HepG2 (cell line): ENCODE measurements around the gene GPR173. TPM values are rescaled to one million over a fixed set of nuclear protein-coding genes. Genes with fewer than 3 reads are reported as not detected.

Source experiments
- ATAC-seq: fragments of 200-7000 bp; cut with Tn5 transposase; 3 replicates; pipeline ENCODE4 v1.9.1; 2020; ENCODE audit warnings: mild to moderate bottlenecking, moderate library complexity
- BruUV-seq: library from RNA; stranded (reverse); fragments of 400-500 nt; replicated peaks from 2 replicates; lab custom pipeline; 2021; lab: Mats Ljungman, UMichigan
- CTCF ChIA-PET: fragments of 300-600 bp; formaldehyde crosslinking; extraction: SDS; loops from one replicate; lab custom pipeline; 2021; ENCODE audit warnings: low total read pairs, inconsistent platforms, low intra/inter-chr PET ratio; lab: Yijun Ruan, JAX
- POLR2A ChIA-PET: fragments of 350-600 bp; sonication (Branson Sonifier 250); formaldehyde crosslinking; loops from one replicate; lab custom pipeline; 2020; ENCODE audit warnings: antibody characterized with exemption, inconsistent platforms; lab: Yijun Ruan, JAX
- DNase-seq: peaks from one replicate; pipeline ENCODE4 v3.0.0-alpha.2; 2015; ENCODE audit warnings: low spot score
- FAIRE-seq: peaks from 3 replicates; lab custom pipeline; 2011; peaks lifted over from hg19 to GRCh38; lab: Jason Lieb, UNC
- H2AFZ ChIP-seq: one replicate; pipeline ENCODE4 v1.6.1; 2011; ENCODE audit warnings: low read length, inconsistent platforms
- H3K27ac ChIP-seq: fragments of 300-600 bp; 3 replicates; pipeline ENCODE4 v1.8.0; 2011; ENCODE audit warnings: mixed run types, mild to moderate bottlenecking, mixed read lengths, low read length, inconsistent platforms; ENCODE audit not compliant: insufficient read depth; ENCODE audit errors: extremely low read length
- H3K27me3 ChIP-seq, 2 experiments: fragments of 200-600 bp in 1 of 2; 2 replicates in 1 of 2; 3 replicates in 1 of 2; pipeline versions ENCODE4 v1.6.0 to v1.8.0; 2011; ENCODE audit warnings: low read length in 2 of 2, mild to moderate bottlenecking in 2 of 2, moderate library complexity in 2 of 2, inconsistent platforms in 1 of 2; ENCODE audit not compliant: insufficient read depth in 2 of 2, control insufficient read depth in 1 of 2
- H3K36me3 ChIP-seq, 2 experiments: fragments of 200-600 bp in 1 of 2; replicated peaks in 1 of 2; 2 replicates in 1 of 2; 3 replicates in 1 of 2; pipeline versions ENCODE4 v1.5.1 to v1.8.0; 2011; ENCODE audit warnings: low read length in 2 of 2, inconsistent platforms in 1 of 2; ENCODE audit not compliant: insufficient read depth in 2 of 2, control insufficient read depth in 1 of 2
- H3K4me1 ChIP-seq: 2 replicates; pipeline ENCODE4 v1.5.1; 2012; ENCODE audit warnings: low read length, inconsistent platforms; ENCODE audit not compliant: insufficient read depth
- H3K4me2 ChIP-seq: 2 replicates; pipeline ENCODE4 v1.6.0; 2011; ENCODE audit warnings: low read depth, low read length, inconsistent platforms
- H3K4me3 ChIP-seq, 3 experiments: fragments of 200-600 bp in 1 of 3; sonication (generic), shearing (Covaris generic) in 1 of 3; replicated peaks in 1 of 3; 2 replicates each; pipeline ENCODE4 v1.5.1; 2011 to 2016; ENCODE audit warnings: low read length in 3 of 3, inconsistent platforms in 2 of 3, low read depth in 2 of 3, mild to moderate bottlenecking in 2 of 3, control low read depth in 1 of 3, mixed read lengths in 1 of 3; ENCODE audit not compliant: insufficient read depth in 1 of 3
- H3K79me2 ChIP-seq: one replicate; pipeline ENCODE4 v1.6.1; 2011; ENCODE audit warnings: low read length, inconsistent platforms; ENCODE audit not compliant: insufficient read depth
- H3K9ac ChIP-seq: 2 replicates; pipeline ENCODE4 v1.6.0; 2011; ENCODE audit warnings: mild to moderate bottlenecking, low read depth, low read length, inconsistent platforms; ENCODE audit not compliant: insufficient read depth
- H3K9me3 ChIP-seq: 2 replicates; pipeline ENCODE4 v1.5.1; 2012; ENCODE audit warnings: mild to moderate bottlenecking, low read length
- H4K20me1 ChIP-seq: 2 replicates; pipeline ENCODE4 v1.6.0; 2011; ENCODE audit warnings: inconsistent platforms, mild to moderate bottlenecking, low read length, moderate library complexity; ENCODE audit not compliant: insufficient read depth
- FOSL1 ChIP-seq: sonication (generic); formaldehyde crosslinking; IDR thresholded peaks from 2 replicates; pipeline ENCODE4 v1.9.0; 2021; ENCODE audit warnings: missing genetic modification reagents, borderline replicate concordance
- FOXA1 ChIP-seq, 2 experiments: fragments of 450-650 bp in 1 of 2; sonication (generic) in 1 of 2; formaldehyde crosslinking in 1 of 2; IDR thresholded peaks; 2 replicates each; pipeline versions ENCODE4 v1.4.0 to v1.6.1; 2016 to 2020; ENCODE audit warnings: missing genetic modification reagents in 1 of 2
- HES4 ChIP-seq: sonication (generic); formaldehyde crosslinking; IDR thresholded peaks from 2 replicates; pipeline ENCODE4 v1.9.0; 2021; ENCODE audit warnings: mild to moderate bottlenecking, missing genetic modification reagents, borderline replicate concordance
- HOXA7 ChIP-seq: sonication (generic); formaldehyde crosslinking; IDR thresholded peaks from 2 replicates; pipeline ENCODE4 v1.8.1; 2022; ENCODE audit warnings: mild to moderate bottlenecking, missing genetic modification reagents, moderate library complexity
- JUN ChIP-seq: sonication (generic); formaldehyde crosslinking; IDR thresholded peaks from 2 replicates; pipeline ENCODE4 v1.4.0; 2020; ENCODE audit warnings: mild to moderate bottlenecking, missing genetic modification reagents
- KMT2B ChIP-seq: IDR thresholded peaks from 2 replicates; pipeline ENCODE4 v1.6.1; 2016; ENCODE audit warnings: missing genetic modification reagents, missing compliant biosample characterization
- NR3C1 ChIP-seq: sonication (generic); formaldehyde crosslinking; IDR thresholded peaks from 2 replicates; pipeline ENCODE4 v1.4.0; 2020; ENCODE audit warnings: missing genetic modification reagents
- PCBP2 ChIP-seq: fragments of 200-400 bp; formaldehyde crosslinking; optimal IDR thresholded peaks from 2 replicates; pipeline ENCODE3; 2018; ENCODE audit warnings: low read length, low read depth; ENCODE audit not compliant: poor library complexity, severe bottlenecking
- POLR2AphosphoS5 ChIP-seq: IDR thresholded peaks from 2 replicates; pipeline ENCODE4 v1.6.1; 2012; ENCODE audit warnings: low read depth, low read length
- SNRNP70 ChIP-seq: fragments of 200-400 bp; formaldehyde crosslinking; IDR thresholded peaks from 2 replicates; pipeline ENCODE4 v1.6.1; 2017; ENCODE audit warnings: mild to moderate bottlenecking, low read depth, low read length, moderate library complexity
- STAG1 ChIP-seq: sonication (generic); formaldehyde crosslinking; IDR thresholded peaks from 2 replicates; pipeline ENCODE4 v1.4.0; 2020; ENCODE audit warnings: missing genetic modification reagents
- TRIM24 ChIP-seq: sonication (generic); formaldehyde crosslinking; IDR thresholded peaks from 2 replicates; pipeline ENCODE4 v1.8.0; 2022; ENCODE audit warnings: mild to moderate bottlenecking, missing genetic modification reagents
- ZFP37 ChIP-seq: sonication (generic); formaldehyde crosslinking; IDR thresholded peaks from 2 replicates; pipeline ENCODE4 v1.4.0; 2020; ENCODE audit warnings: missing genetic modification reagents, borderline replicate concordance
- ZNF235 ChIP-seq: sonication (generic); formaldehyde crosslinking; IDR thresholded peaks from 2 replicates; pipeline ENCODE4 v1.8.1; 2023; ENCODE audit warnings: mild to moderate bottlenecking, missing genetic modification reagents, borderline replicate concordance
- ZNF264 ChIP-seq: sonication (generic); formaldehyde crosslinking; IDR thresholded peaks from 2 replicates; pipeline ENCODE4 v1.4.0; 2020; ENCODE audit warnings: missing genetic modification reagents
- ZNF350 ChIP-seq: sonication (generic); formaldehyde crosslinking; IDR thresholded peaks from 2 replicates; pipeline ENCODE4 v1.4.0; 2020; ENCODE audit warnings: mild to moderate bottlenecking, low read depth, missing genetic modification reagents, borderline replicate concordance
- ZNF510 ChIP-seq: sonication (generic); formaldehyde crosslinking; IDR thresholded peaks from 2 replicates; pipeline ENCODE4 v1.4.0; 2020; ENCODE audit warnings: low read depth, mild to moderate bottlenecking, missing genetic modification reagents
- ZNF530 ChIP-seq: sonication (generic); formaldehyde crosslinking; IDR thresholded peaks from 2 replicates; pipeline ENCODE4 v1.5.0; 2020; ENCODE audit warnings: low read depth, mild to moderate bottlenecking, missing genetic modification reagents
- ZXDC ChIP-seq: sonication (generic); formaldehyde crosslinking; IDR thresholded peaks from 2 replicates; pipeline ENCODE4 v1.5.0; 2020; ENCODE audit warnings: mild to moderate bottlenecking, missing genetic modification reagents
- WGBS: methylation state at CpG from one replicate; pipeline ENCODE4 v1.1.6; 2017; ENCODE audit warnings: low lambda C conversion rate; 5-methylcytosine and 5-hydroxymethylcytosine counted together
- in situ Hi-C: cut with HindIII; loops from 2 replicates; pipeline ENCODE4 v1.10.0; 2017; ENCODE audit warnings: low pct_unique_long_range_greater_than_20kb; ENCODE audit not compliant: extremely low pct_ligation_motif_present
- intact Hi-C: fragments of 100-400 bp; cut with micrococcal nuclease; formaldehyde crosslinking; loops from one replicate; pipeline ENCODE4 v1.10.0; 2022; ENCODE audit not compliant: unreplicated experiment
- polyA plus RNA-seq, 8 experiments: library from polyadenylated mRNA; depleted of rRNA in 3 of 8; stranded (reverse) in 7 of 8; unstranded in 1 of 8; fragments of >200 nt; fragmentation: Illumina TruSeq in 4 of 8; extraction: Trizol in 4 of 8; gene quantifications; 2 replicates each; pipeline versions ENCODE4 v1.2.1 to v1.2.3, GENCODE V29; 2011 to 2016; ENCODE audit warnings: low read depth in 4 of 8, missing spikeins in 1 of 8, mixed read lengths in 1 of 8; ENCODE audit not compliant: insufficient read depth in 1 of 8
- total RNA-seq, 5 experiments: library from RNA; depleted of rRNA; stranded (reverse); fragments of >200 nt; fragmentation: Illumina TruSeq; extraction: Trizol; gene quantifications; 2 replicates each; pipeline ENCODE4 v1.2.3, GENCODE V29; 2016; ENCODE audit warnings: low read depth in 1 of 5

Gene GPR173
- total and polyA plus RNA-seq, 2 of the 13 experiments (the other 11 are each of a cell fraction or from before 2014, with no cell fraction given), result 0.04 TPM; not detected in 1

GRCh38 chrX:53065104-53065503 is 16.5 kb downstream of the GPR173 start:
- H3K27me3 ChIP-seq, result no peaks in the 10 kb centered on the region
- ATAC-seq (no peak), DNase-seq (no peak), FAIRE-seq (no peak)
- no peaks in the 10 kb centered on the region for H3K9me3 ChIP-seq
- H4K20me1 ChIP-seq, result no peaks in the 10 kb centered on the region
- no peak overlapping the region for H3K9ac ChIP-seq
- no peak overlapping the region for H3K27ac ChIP-seq
- H2AFZ ChIP-seq, result no peak overlapping the region
- WGBS, result 29% methylated on average over 1 of the region's 1 CpG
- TF ChIP-seq ZNF235 (CRISPR knock-in tag) (no peak), ZNF510 (CRISPR knock-in tag) (no peak), KMT2B (CRISPR knock-in tag) (no peak), ZFP37 (CRISPR knock-in tag) (no peak), NR3C1 (CRISPR knock-in tag) (no peak), POLR2AphosphoS5 (no peak), HOXA7 (CRISPR knock-in tag) (no peak)
- CTCF ChIA-PET, result no interaction called here
- POLR2A ChIA-PET, result no interaction called here
- no peak overlapping the region for H3K4me2 ChIP-seq
- no peaks in the 10 kb centered on the region for H3K79me2 ChIP-seq
- BruUV-seq, result no TSS peak
- H3K4me3 ChIP-seq, result no peak overlapping the region
- in situ Hi-C loops (no loop called here), intact Hi-C loops (no loop called here)
- no peaks in the 10 kb centered on the region for H3K36me3 ChIP-seq
- no peaks in the 10 kb centered on the region for H3K4me1 ChIP-seq

- FAIRE-seq, result no peak
- Histone ChIP-seq H3K27ac (no peak overlapping the region), H3K4me3 (no peak overlapping the region), H3K4me1 (no peaks in the 10 kb centered on the region), H3K9me3 (no peaks in the 10 kb centered on the region), H2AFZ (no peak overlapping the region), H4K20me1 (no peaks in the 10 kb centered on the region), H3K4me2 (no peak overlapping the region), H3K27me3 (no peaks in the 10 kb centered on the region), H3K36me3 (no peaks in the 10 kb centered on the region), H3K79me2 (no peaks in the 10 kb centered on the region), H3K9ac (no peak overlapping the region)
- POLR2A ChIA-PET, result no interaction called here
- DNase-seq, result no peak
- WGBS, result 57% methylated on average over 10 of the region's 10 CpGs
- CTCF ChIA-PET, result interaction anchor here (1.8 kb wide), 1 partner anchor 22 kb away, joined by 10 read pairs; no protein-coding TSS in a partner anchor
- in situ Hi-C loops (no loop called here), intact Hi-C loops (loop anchor here (1.0 kb wide), 2 partner anchors 18 to 22 kb away; no protein-coding TSS in a partner anchor)
- ATAC-seq, result no peak
- no TSS peak for BruUV-seq
- TF ChIP-seq TRIM24 (CRISPR knock-in tag), result no peak
- no peak for TF ChIP-seq ZXDC
- no peak for TF ChIP-seq FOXA1 (IDR thresholded peaks at IDR 0.05)
- TF ChIP-seq FOXA1 (CRISPR knock-in tag; IDR thresholded peaks at IDR 0.05), result no peak
- no peak for TF ChIP-seq PCBP2
- TF ChIP-seq ZNF530 (CRISPR knock-in tag), result no peak
- no peak for TF ChIP-seq JUN (CRISPR knock-in tag)
- TF ChIP-seq SNRNP70, result no peak
- no peak for TF ChIP-seq ZNF350 (CRISPR knock-in tag)
- no peak for TF ChIP-seq STAG1 (CRISPR knock-in tag)
- no peak for TF ChIP-seq FOSL1
- TF ChIP-seq ZNF264, result no peak
- TF ChIP-seq HES4 (CRISPR knock-in tag), result no peak
These were observed 22.5 kb downstream of the GPR173 start for GRCh38 chrX:53071064-53071463.
